ENCODE data around the gene MPZL3.

Gene MPZL3

DNA sequence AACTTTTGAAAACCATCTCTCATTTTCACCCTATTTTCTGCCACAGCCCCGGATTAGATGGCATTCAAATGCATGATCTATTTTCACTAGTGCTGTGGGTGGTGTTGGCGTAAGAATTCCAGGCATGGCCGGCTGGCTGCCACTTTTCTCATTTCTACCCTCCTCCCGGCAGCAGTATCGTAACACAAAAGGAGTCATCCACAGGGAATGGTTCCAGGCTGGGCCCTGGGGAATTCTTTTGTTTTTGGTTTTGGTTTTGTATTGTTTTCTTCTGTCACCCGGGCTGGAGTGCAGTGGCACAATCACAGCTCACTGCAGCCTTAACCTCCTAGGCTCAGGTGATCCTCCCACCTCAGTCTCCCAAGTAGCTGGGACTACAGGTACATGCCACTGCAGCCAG lies 41.2 kb downstream of the MPZL3 start:
- Histone ChIP-seq H3K27ac (ENCODE audit: low read length) (no peak overlapping the region), H4K20me1 (ENCODE audit: insufficient read depth, low read length) (no peaks in the 10 kb centered on the region)

DNA sequence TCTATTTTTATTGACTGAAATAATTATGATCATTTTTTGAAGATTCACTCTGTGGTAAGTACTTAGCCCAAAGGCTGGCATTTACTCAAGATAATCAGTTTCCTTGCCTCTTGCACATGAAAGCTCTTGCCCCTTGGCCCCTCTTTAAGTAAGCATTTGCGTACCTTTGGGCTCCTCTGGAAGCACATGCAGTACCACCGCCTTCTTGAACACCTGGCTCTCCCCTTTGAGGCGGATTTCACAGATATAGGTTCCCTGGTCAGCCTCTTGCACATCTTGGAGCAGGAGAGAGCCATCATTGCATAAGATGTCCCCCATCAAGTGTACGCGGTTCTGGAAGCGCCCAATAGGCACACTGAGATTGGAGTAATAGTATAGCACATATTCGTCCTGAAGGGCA lies 41.8 kb downstream of the MPZL3 start:
- H3K4me2 ChIP-seq (ENCODE audit: insufficient read depth, low read length): no peak overlapping the region
- no peaks in the 10 kb centered on the region for H3K79me2 ChIP-seq (ENCODE audit: insufficient read depth, low read length)
- no peak overlapping the region for H2AFZ ChIP-seq (ENCODE audit: low read depth, low read length)
- no peak for ATAC-seq (ENCODE audit: insufficient read depth, low read depth)
- H3K27ac ChIP-seq (ENCODE audit: low read length): no peak overlapping the region
- H3K36me3 ChIP-seq (ENCODE audit: insufficient read depth, low read length): no peaks in the 10 kb centered on the region
- H4K20me1 ChIP-seq (ENCODE audit: insufficient read depth, low read length): no peaks in the 10 kb centered on the region
- DNase-seq: no peak
- H3K4me3 ChIP-seq (ENCODE audit: low read depth in 1 of 2, low read length in 2 of 2): no peak overlapping the region
- no peak overlapping the region for H3K9ac ChIP-seq (ENCODE audit: low read depth, low read length)
- H3K4me1 ChIP-seq (ENCODE audit: insufficient read depth, low read length): peaks cover 17% of the 10 kb centered on the region
- H3K27me3 ChIP-seq (ENCODE audit: insufficient read depth, low read length, poor library complexity): no peaks in the 10 kb centered on the region
- H3K9me3 ChIP-seq (ENCODE audit: insufficient read depth, low read length, severe bottlenecking): no peaks in the 10 kb centered on the region
- no peak for TF ChIP-seq EZH2 (IDR thresholded peaks at IDR 0.05; ENCODE audit: borderline replicate concordance, low read depth, low read length, severe bottlenecking)
- TF ChIP-seq, protein P1, sequence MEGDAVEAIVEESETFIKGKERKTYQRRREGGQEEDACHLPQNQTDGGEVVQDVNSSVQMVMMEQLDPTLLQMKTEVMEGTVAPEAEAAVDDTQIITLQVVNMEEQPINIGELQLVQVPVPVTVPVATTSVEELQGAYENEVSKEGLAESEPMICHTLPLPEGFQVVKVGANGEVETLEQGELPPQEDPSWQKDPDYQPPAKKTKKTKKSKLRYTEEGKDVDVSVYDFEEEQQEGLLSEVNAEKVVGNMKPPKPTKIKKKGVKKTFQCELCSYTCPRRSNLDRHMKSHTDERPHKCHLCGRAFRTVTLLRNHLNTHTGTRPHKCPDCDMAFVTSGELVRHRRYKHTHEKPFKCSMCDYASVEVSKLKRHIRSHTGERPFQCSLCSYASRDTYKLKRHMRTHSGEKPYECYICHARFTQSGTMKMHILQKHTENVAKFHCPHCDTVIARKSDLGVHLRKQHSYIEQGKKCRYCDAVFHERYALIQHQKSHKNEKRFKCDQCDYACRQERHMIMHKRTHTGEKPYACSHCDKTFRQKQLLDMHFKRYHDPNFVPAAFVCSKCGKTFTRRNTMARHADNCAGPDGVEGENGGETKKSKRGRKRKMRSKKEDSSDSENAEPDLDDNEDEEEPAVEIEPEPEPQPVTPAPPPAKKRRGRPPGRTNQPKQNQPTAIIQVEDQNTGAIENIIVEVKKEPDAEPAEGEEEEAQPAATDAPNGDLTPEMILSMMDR (IDR thresholded peaks at IDR 0.05; ENCODE audit: borderline replicate concordance, extremely low read depth, low read length, poor library complexity, severe bottlenecking): no peak

More for the DNA sequence above, 41.2 kb downstream of the MPZL3 start:
- TF ChIP-seq EZH2 (IDR thresholded peaks at IDR 0.05; ENCODE audit: borderline replicate concordance, low read depth, low read length, severe bottlenecking): no peak
- TF ChIP-seq, protein P1 (IDR thresholded peaks at IDR 0.05; ENCODE audit: borderline replicate concordance, extremely low read depth, low read length, poor library complexity, severe bottlenecking): no peak
- H3K27me3 ChIP-seq (ENCODE audit: insufficient read depth, low read length, poor library complexity): no peaks in the 10 kb centered on the region
- peaks cover 15% of the 10 kb centered on the region for H3K4me1 ChIP-seq (ENCODE audit: insufficient read depth, low read length)
- no peak overlapping the region for H3K9ac ChIP-seq (ENCODE audit: low read depth, low read length)
- no peak overlapping the region for H3K4me2 ChIP-seq (ENCODE audit: insufficient read depth, low read length)
- H3K36me3 ChIP-seq (ENCODE audit: insufficient read depth, low read length): no peaks in the 10 kb centered on the region
- H3K9me3 ChIP-seq (ENCODE audit: insufficient read depth, low read length, severe bottlenecking): no peaks in the 10 kb centered on the region
- ATAC-seq (ENCODE audit: insufficient read depth, low read depth) (no peak), DNase-seq (no peak)
- no peak overlapping the region for H2AFZ ChIP-seq (ENCODE audit: low read depth, low read length)
- H3K4me3 ChIP-seq (ENCODE audit: low read depth in 1 of 2, low read length in 2 of 2): no peak overlapping the region
- H3K79me2 ChIP-seq (ENCODE audit: insufficient read depth, low read length): no peaks in the 10 kb centered on the region

DNA sequence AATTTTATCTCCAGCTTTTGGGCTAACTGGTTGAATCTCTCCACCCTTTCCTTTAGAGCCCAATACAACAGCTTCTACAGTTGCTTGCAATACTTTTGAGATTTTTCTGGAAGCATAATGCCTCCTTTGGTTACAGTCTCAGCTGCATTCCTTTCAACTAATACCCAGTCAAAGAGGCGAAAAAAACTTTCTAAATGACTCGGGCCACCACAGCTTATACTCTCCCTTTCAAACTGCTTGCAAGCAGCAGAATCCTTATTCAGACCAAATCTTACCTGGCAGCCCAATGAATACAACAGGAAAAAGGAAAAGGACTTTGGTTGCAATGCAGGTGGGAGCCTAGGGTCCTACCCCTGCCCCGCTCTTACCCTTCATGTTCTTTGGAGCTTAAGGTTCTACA lies 43.1 kb downstream of the MPZL3 start:
- no peak overlapping the region for H2AFZ ChIP-seq (ENCODE audit: low read depth, low read length)
- H3K36me3 ChIP-seq (ENCODE audit: insufficient read depth, low read length): no peaks in the 10 kb centered on the region
- no peaks in the 10 kb centered on the region for H3K9me3 ChIP-seq (ENCODE audit: insufficient read depth, low read length, severe bottlenecking)
- no peak overlapping the region for H3K4me2 ChIP-seq (ENCODE audit: insufficient read depth, low read length)
- TF ChIP-seq, protein P1 (IDR thresholded peaks at IDR 0.05; ENCODE audit: borderline replicate concordance, extremely low read depth, low read length, poor library complexity, severe bottlenecking): no peak
- no peak for TF ChIP-seq EZH2 (IDR thresholded peaks at IDR 0.05; ENCODE audit: borderline replicate concordance, low read depth, low read length, severe bottlenecking)
- H3K4me3 ChIP-seq (ENCODE audit: low read depth in 1 of 2, low read length in 2 of 2): no peak overlapping the region
- no peak for DNase-seq
- H3K79me2 ChIP-seq (ENCODE audit: insufficient read depth, low read length): no peaks in the 10 kb centered on the region
- H3K9ac ChIP-seq (ENCODE audit: low read depth, low read length): no peak overlapping the region
- no peak for ATAC-seq (ENCODE audit: insufficient read depth, low read depth)
- no peak overlapping the region for H3K27ac ChIP-seq (ENCODE audit: low read length)
- H4K20me1 ChIP-seq (ENCODE audit: insufficient read depth, low read length): no peaks in the 10 kb centered on the region
- no peaks in the 10 kb centered on the region for H3K27me3 ChIP-seq (ENCODE audit: insufficient read depth, low read length, poor library complexity)
- peaks cover 17% of the 10 kb centered on the region for H3K4me1 ChIP-seq (ENCODE audit: insufficient read depth, low read length)

DNA sequence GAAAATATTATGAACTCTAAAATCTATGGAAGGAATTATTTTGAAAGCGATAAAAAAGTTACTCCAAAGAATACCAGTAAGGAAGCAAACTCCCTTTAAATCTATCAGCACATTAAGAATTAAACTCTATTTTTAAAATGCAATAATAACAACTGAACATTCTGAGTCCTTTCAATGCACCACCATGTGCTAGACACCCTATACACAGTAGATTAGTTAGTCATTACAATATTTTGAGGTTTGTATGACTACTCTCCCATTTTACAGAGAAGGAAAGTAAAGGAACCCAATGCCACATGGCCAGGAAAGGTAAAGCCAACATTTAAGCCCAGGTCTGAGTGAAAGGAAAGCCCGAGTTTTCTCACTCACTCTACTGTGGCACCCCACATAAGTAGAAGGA lies 45.1 kb downstream of the MPZL3 start:
- H3K9ac ChIP-seq (ENCODE audit: low read depth, low read length): no peak overlapping the region
- ATAC-seq (ENCODE audit: insufficient read depth, low read depth) (no peak), DNase-seq (no peak)
- TF ChIP-seq, protein P1 (IDR thresholded peaks at IDR 0.05; ENCODE audit: borderline replicate concordance, extremely low read depth, low read length, poor library complexity, severe bottlenecking): no peak
- no peak for TF ChIP-seq EZH2 (IDR thresholded peaks at IDR 0.05; ENCODE audit: borderline replicate concordance, low read depth, low read length, severe bottlenecking)
- H3K9me3 ChIP-seq (ENCODE audit: insufficient read depth, low read length, severe bottlenecking): no peaks in the 10 kb centered on the region
- H3K79me2 ChIP-seq (ENCODE audit: insufficient read depth, low read length): no peaks in the 10 kb centered on the region
- no peaks in the 10 kb centered on the region for H4K20me1 ChIP-seq (ENCODE audit: insufficient read depth, low read length)
- no peak overlapping the region for H3K4me2 ChIP-seq (ENCODE audit: insufficient read depth, low read length)
- H3K4me3 ChIP-seq (ENCODE audit: low read depth in 1 of 2, low read length in 2 of 2): no peak overlapping the region
- H3K27me3 ChIP-seq (ENCODE audit: insufficient read depth, low read length, poor library complexity): no peaks in the 10 kb centered on the region
- H3K4me1 ChIP-seq (ENCODE audit: insufficient read depth, low read length): peaks cover 21% of the 10 kb centered on the region
- H2AFZ ChIP-seq (ENCODE audit: low read depth, low read length): peak overlapping the region; percentile 66
- H3K36me3 ChIP-seq (ENCODE audit: insufficient read depth, low read length): no peaks in the 10 kb centered on the region
- no peak overlapping the region; the same call in 1 of the 2 replicates for H3K27ac ChIP-seq (ENCODE audit: low read length)

Data from DND-41 (cell line).